ENCODE measurements around the gene WDR62. TPM values are rescaled to one million over a fixed set of nuclear protein-coding genes. Genes with fewer than 3 reads are reported as not detected.

The WDR62 gene
- total and polyA plus RNA-seq, 5 experiments from 2014 or later: 0.13 to 2.5 (median 1.1) TPM; not detected in 1

Other genes with a start within 250 kb of the WDR62 start
- gene PRODH2, start 242.1 kb upstream of the WDR62 start, total RNA-seq: not detected
- not detected for gene PRODH2, start 242.1 kb upstream of the WDR62 start, polyA plus RNA-seq
- under 1 TPM in 1 of 2 experiments, not detected in 1; 0.27 TPM for gene NPHS1, start 202.4 kb upstream of the WDR62 start, total RNA-seq
- under 1 TPM in 1 of 3 donors, not detected in 2; 0.50 TPM for gene NPHS1, start 202.4 kb upstream of the WDR62 start, polyA plus RNA-seq
- gene KIRREL2, start 198.0 kb upstream of the WDR62 start, total RNA-seq: under 1 TPM; 0.96 to 0.99 TPM
- under 1 TPM; 0.16 to 0.77 (median 0.35) TPM for gene KIRREL2, start 198.0 kb upstream of the WDR62 start, polyA plus RNA-seq
- gene APLP1, start 186.3 kb upstream of the WDR62 start, total RNA-seq: not detected
- gene APLP1, start 186.3 kb upstream of the WDR62 start, polyA plus RNA-seq: not detected
- gene NFKBID, start 154.4 kb upstream of the WDR62 start, total RNA-seq: 10 to 100 TPM; 42.7 to 48.7 TPM
- 1 to 10 TPM; 1.2 to 2.8 (median 2.5) TPM for gene NFKBID, start 154.4 kb upstream of the WDR62 start, polyA plus RNA-seq
- 10 to 100 TPM; 85.7 to 87.7 TPM for gene HCST, start 152.4 kb upstream of the WDR62 start, total RNA-seq
- gene HCST, start 152.4 kb upstream of the WDR62 start, polyA plus RNA-seq: 1,000 to 10,000 TPM; 1,254 to 1,751 (median 1,469) TPM
- gene TYROBP, start 146.6 kb upstream of the WDR62 start, total RNA-seq: 1 to 10 TPM; 3.1 to 5.8 TPM
- gene TYROBP, start 146.6 kb upstream of the WDR62 start, polyA plus RNA-seq: 10 to 100 TPM in 1 of 3 donors, 1 to 10 TPM in 2; 4.4 to 72.6 (median 5.6) TPM
- 10 to 100 TPM; 11.2 to 11.4 TPM for gene LRFN3, start 118.5 kb upstream of the WDR62 start, total RNA-seq
- 1 to 10 TPM in 2 of 3 donors, under 1 TPM in 1; 0.62 to 1.4 (median 1.1) TPM for gene LRFN3, start 118.5 kb upstream of the WDR62 start, polyA plus RNA-seq
- gene SDHAF1, start 59.7 kb upstream of the WDR62 start, total RNA-seq: 10 to 100 TPM; 19.4 to 24.2 TPM
- gene SDHAF1, start 59.7 kb upstream of the WDR62 start, polyA plus RNA-seq: 10 to 100 TPM; 31.9 to 50.9 (median 34.9) TPM
- gene SYNE4, start 46.1 kb upstream of the WDR62 start, total RNA-seq: 1 to 10 TPM; 3.5 to 4.7 TPM
- gene SYNE4, start 46.1 kb upstream of the WDR62 start, polyA plus RNA-seq: under 1 TPM in 1 of 3 donors, not detected in 2; 0.19 TPM
- gene ALKBH6, start 40.7 kb upstream of the WDR62 start, total RNA-seq: 10 to 100 TPM; 58.1 to 65.5 TPM
- gene ALKBH6, start 40.7 kb upstream of the WDR62 start, polyA plus RNA-seq: 10 to 100 TPM; 18.7 to 25.6 (median 21.9) TPM
- gene CLIP3, start 22.0 kb upstream of the WDR62 start, total RNA-seq: 1 to 10 TPM; 1.3 to 1.7 TPM
- gene CLIP3, start 22.0 kb upstream of the WDR62 start, polyA plus RNA-seq: 1 to 10 TPM in 2 of 3 donors, not detected in 1; 1.4 to 2.6 TPM
- 1 to 10 TPM; 3.6 to 4.6 TPM for gene THAP8, start 612 bp upstream of the WDR62 start, total RNA-seq
- 1 to 10 TPM; 2.4 to 7.2 (median 5.3) TPM for gene THAP8, start 612 bp upstream of the WDR62 start, polyA plus RNA-seq
- not detected for gene OVOL3, start 56.2 kb downstream of the WDR62 start, total RNA-seq
- not detected for gene OVOL3, start 56.2 kb downstream of the WDR62 start, polyA plus RNA-seq
- gene POLR2I, start 60.0 kb downstream of the WDR62 start, total RNA-seq: 10 to 100 TPM; 37.2 to 48.8 TPM
- 100 to 1,000 TPM; 124 to 168 (median 149) TPM for gene POLR2I, start 60.0 kb downstream of the WDR62 start, polyA plus RNA-seq
- gene TBCB, start 60.6 kb downstream of the WDR62 start, total RNA-seq: 100 to 1,000 TPM; 111 to 120 TPM
- 100 to 1,000 TPM; 169 to 208 (median 179) TPM for gene TBCB, start 60.6 kb downstream of the WDR62 start, polyA plus RNA-seq
- gene CAPNS1, start 85.2 kb downstream of the WDR62 start, total RNA-seq: 100 to 1,000 TPM; 228 to 239 TPM
- gene CAPNS1, start 85.2 kb downstream of the WDR62 start, polyA plus RNA-seq: 100 to 1,000 TPM in 1 of 3 donors, 10 to 100 TPM in 2; 93.4 to 137 (median 100.0) TPM
- not detected for gene COX7A1, start 97.5 kb downstream of the WDR62 start, total RNA-seq
- gene COX7A1, start 97.5 kb downstream of the WDR62 start, polyA plus RNA-seq: not detected
- gene ZNF565, start 159.8 kb downstream of the WDR62 start, total RNA-seq: 1 to 10 TPM; 7.2 to 9.4 TPM
- 1 to 10 TPM; 1.7 to 4.8 (median 2.5) TPM for gene ZNF565, start 159.8 kb downstream of the WDR62 start, polyA plus RNA-seq
- gene ZNF146, start 160.2 kb downstream of the WDR62 start, total RNA-seq: 10 to 100 TPM; 71.8 to 86.0 TPM
- 10 to 100 TPM; 51.4 to 88.6 (median 67.9) TPM for gene ZNF146, start 160.2 kb downstream of the WDR62 start, polyA plus RNA-seq

All from naive thymus-derived CD8-positive, alpha-beta T cell (primary cell).